ENCODE measurements around the gene ZAR1L.
A peak's percentile ranks its signal among the peaks of the same experiment; 100 is the strongest.

Gene ZAR1L

DNA sequence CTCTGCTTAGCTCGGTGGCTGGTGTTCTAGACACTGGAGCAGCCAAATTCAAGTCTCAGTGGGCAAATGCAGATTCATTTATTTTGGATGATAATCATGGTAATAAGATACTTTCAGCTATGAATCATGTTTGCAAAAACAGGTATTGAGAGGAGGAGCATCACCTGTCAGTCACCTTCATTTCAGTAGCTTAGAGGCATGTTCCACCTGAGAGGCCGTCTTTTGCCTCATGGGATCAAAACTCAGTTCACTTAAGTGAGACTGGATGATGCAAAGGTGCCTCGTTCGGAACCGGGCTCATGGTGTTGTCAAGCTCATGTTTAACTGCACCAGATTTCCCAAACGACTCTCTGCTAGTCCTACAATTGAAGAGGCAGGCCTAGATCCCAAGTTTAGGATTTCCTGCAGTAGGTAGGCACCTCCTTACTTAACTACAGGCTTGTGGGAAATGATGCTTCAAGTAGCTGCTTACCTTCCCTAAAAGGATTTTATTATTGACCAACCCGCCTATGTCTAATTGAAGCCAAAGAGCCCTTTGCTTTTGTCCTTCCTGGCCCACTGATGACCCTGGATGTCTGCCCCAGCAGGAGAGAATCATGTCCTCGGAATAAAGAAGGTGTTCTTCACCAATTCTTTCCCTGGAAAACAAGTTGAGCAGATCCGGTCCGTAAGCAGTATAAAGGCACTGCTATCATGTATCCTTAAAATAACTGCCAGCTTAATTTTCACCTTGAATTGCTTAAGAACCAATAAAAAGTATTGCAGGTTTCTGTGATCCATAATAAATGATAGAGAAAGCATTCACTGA is 60.0 kb downstream of the ZAR1L start:
- no peak overlapping the region for H3K27ac ChIP-seq
- POLR2A ChIA-PET (ENCODE audit: low non-redundant PET) = no interaction called here
- TF ChIP-seq, protein P1, sequence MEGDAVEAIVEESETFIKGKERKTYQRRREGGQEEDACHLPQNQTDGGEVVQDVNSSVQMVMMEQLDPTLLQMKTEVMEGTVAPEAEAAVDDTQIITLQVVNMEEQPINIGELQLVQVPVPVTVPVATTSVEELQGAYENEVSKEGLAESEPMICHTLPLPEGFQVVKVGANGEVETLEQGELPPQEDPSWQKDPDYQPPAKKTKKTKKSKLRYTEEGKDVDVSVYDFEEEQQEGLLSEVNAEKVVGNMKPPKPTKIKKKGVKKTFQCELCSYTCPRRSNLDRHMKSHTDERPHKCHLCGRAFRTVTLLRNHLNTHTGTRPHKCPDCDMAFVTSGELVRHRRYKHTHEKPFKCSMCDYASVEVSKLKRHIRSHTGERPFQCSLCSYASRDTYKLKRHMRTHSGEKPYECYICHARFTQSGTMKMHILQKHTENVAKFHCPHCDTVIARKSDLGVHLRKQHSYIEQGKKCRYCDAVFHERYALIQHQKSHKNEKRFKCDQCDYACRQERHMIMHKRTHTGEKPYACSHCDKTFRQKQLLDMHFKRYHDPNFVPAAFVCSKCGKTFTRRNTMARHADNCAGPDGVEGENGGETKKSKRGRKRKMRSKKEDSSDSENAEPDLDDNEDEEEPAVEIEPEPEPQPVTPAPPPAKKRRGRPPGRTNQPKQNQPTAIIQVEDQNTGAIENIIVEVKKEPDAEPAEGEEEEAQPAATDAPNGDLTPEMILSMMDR (conservative IDR thresholded peaks at IDR 0.05; ENCODE audit: low read depth) = no peak
- peak; percentile 17 for DNase-seq (ENCODE audit: low spot score)
- CTCF ChIA-PET = interaction anchor here (0.6 to 0.7 kb wide), 2 partner anchors 11 to 13 kb away, joined by 4 to 10 read pairs; no protein-coding TSS in a partner anchor

DNA sequence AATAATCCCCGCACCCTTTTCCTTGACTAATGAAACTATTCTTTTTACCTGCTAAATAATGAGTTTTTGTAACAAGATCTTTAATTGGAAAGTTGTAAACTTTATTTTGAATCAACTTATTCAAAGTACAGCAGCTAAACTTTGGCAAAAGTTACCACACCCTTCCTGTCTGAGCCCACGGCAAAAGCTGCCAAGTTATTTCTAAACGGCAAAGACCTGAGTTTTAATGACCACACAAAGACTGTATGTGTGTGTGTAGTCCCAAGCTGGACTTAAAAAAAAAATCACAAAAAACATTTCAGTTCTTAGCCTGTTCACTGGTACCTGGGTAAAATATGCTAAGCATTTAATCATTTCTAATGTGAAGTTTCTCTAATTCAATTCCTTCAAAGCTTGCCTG is 60.7 kb downstream of the ZAR1L start:
- H3K27ac ChIP-seq = no peak overlapping the region
- TF ChIP-seq, protein P1 (conservative IDR thresholded peaks at IDR 0.05; ENCODE audit: low read depth) = no peak
- no peak for DNase-seq (ENCODE audit: low spot score)
- ChIA-PET CTCF (interaction anchor here (0.6 to 0.7 kb wide), 2 partner anchors 14 to 17 kb away, joined by 3 to 10 read pairs; no protein-coding TSS in a partner anchor), POLR2A (ENCODE audit: low non-redundant PET) (no interaction called here)

GRCh38 chr13:32253911-32254399 is 61.2 kb downstream of the ZAR1L start:
- ChIA-PET POLR2A (ENCODE audit: low non-redundant PET) (no interaction called here), CTCF (interaction anchor here (0.6 kb wide), 1 partner anchor 18 kb away, joined by 3 read pairs; no protein-coding TSS in a partner anchor)
- DNase-seq (ENCODE audit: low spot score) = no peak
- TF ChIP-seq, protein P1 (conservative IDR thresholded peaks at IDR 0.05; ENCODE audit: low read depth) = no peak
- H3K27ac ChIP-seq = no peak overlapping the region
